Gastroesophageal sphincter (tissue), 3 donors: ENCODE results near the gene CCDC122.

Experiments
- CTCF ChIP-seq, 4 experiments: fragments of 200-600 bp in 2 of 4; fragments of 450-650 bp in 2 of 4; sonication (generic) in 1 of 4; IDR thresholded peaks; one replicate each; pipeline ENCODE4 v1.5.1; 2017 to 2019; ENCODE audit warnings: antibody characterized with exemption in 4 of 4, mild to moderate bottlenecking in 2 of 4, moderate library complexity in 2 of 4
- EP300 ChIP-seq: sonication (generic); formaldehyde crosslinking; IDR thresholded peaks from one replicate; pipeline ENCODE4 v1.6.1; 2017; ENCODE audit warnings: antibody characterized with exemption, mild to moderate bottlenecking

DNA sequence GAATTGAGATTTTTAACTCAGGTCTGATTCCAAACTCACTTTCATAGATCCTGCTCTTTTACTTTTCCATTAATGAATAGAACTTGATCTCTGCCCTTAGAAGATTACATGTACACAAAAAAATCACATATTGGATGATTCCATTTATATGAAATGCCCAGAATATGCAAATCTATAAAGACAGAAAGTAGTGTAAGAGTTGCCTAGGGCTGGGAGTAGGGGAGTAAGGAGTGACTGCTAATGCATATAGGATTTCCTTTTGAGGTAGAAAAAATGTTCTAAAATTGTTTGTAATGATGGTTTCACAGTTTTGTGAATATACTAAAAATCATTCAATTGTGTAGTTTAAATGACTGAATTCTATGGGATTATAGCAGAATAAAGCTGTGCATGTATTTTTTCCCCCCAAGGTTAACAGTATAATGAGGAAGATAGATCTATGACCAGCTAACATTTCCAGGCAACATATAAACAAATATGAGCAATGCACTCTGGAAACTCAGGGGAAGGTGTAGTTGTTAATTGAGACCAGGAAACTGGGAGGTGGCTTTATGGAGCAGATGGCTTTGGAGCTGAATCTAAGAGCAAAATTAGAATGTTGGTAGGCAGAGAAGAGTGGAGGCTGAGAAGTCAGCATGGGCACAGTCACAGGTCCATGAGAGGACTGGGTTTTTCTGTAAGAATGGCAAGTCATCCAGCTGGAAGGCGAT, 41.6 kb upstream of the CCDC122 start:
- TF ChIP-seq EP300 (no peak), CTCF (IDR thresholded peaks at IDR 0.05) (no peak)
